Karpas-422 (cell line): ENCODE measurements around the gene TOLLIP. TPM values are rescaled to one million over a fixed set of nuclear protein-coding genes. Genes with fewer than 3 reads are reported as not detected.
"Not testable (repeated sequence)": the region's sequence is repeated elsewhere in the genome, so short reads cannot be mapped to it uniquely, and the experiment has no call there.

ENCODE experiments used
- DNase-seq: peaks from one replicate; pipeline ENCODE4 v3.0.0-alpha.2; 2015
- H2AFZ ChIP-seq: fragments of 200-600 bp; sonication (generic); 2 replicates; pipeline ENCODE4 v1.6.1; 2014; ENCODE audit warnings: antibody characterized with exemption, low read length, mixed read lengths
- H3K27ac ChIP-seq: fragments of 200-600 bp; sonication (generic); 2 replicates; pipeline ENCODE4 v1.5.1; 2014; ENCODE audit warnings: mild to moderate bottlenecking, low read length, moderate library complexity
- H3K27me3 ChIP-seq: fragments of 200-600 bp; sonication (generic); 2 replicates; pipeline ENCODE4 v1.6.1; 2014; ENCODE audit warnings: low read length, mixed read lengths
- H3K36me3 ChIP-seq: fragments of 200-600 bp; sonication (generic); 2 replicates; pipeline ENCODE4 v1.6.1; 2014; ENCODE audit warnings: low read length, mixed read lengths; ENCODE audit not compliant: insufficient read depth
- H3K4me1 ChIP-seq: fragments of 200-600 bp; sonication (generic); 2 replicates; pipeline ENCODE4 v1.6.1; 2014; ENCODE audit warnings: mild to moderate bottlenecking, low read length, mixed read lengths
- H3K4me2 ChIP-seq: fragments of 200-600 bp; sonication (generic); 2 replicates; pipeline ENCODE4 v1.6.1; 2014; ENCODE audit warnings: low read length, low read depth, mild to moderate bottlenecking; ENCODE audit not compliant: poor library complexity, severe bottlenecking
- H3K4me3 ChIP-seq: fragments of 200-600 bp; sonication (generic); 2 replicates; pipeline ENCODE4 v1.5.1; 2014; ENCODE audit warnings: mild to moderate bottlenecking, antibody characterized with exemption, low read length, mixed read lengths
- H3K79me2 ChIP-seq: fragments of 200-600 bp; sonication (generic); 2 replicates; pipeline ENCODE4 v1.6.1; 2014; ENCODE audit warnings: mild to moderate bottlenecking, low read length, mixed read lengths
- H3K9ac ChIP-seq: fragments of 200-600 bp; sonication (generic); 2 replicates; pipeline ENCODE4 v1.6.0; 2014; ENCODE audit warnings: low read length
- H3K9me2 ChIP-seq: fragments of 200-600 bp; sonication (generic), shearing (Covaris generic); replicated peaks from 2 replicates; pipeline ENCODE4 v1.6.0; 2014; ENCODE audit warnings: mild to moderate bottlenecking, low read length, moderate library complexity; ENCODE audit not compliant: insufficient read depth
- H3K9me3 ChIP-seq: fragments of 300-700, 200-600 bp; sonication (generic); 2 replicates; pipeline ENCODE4 v1.6.1; 2014; ENCODE audit warnings: low read length, mixed read lengths
- H4K20me1 ChIP-seq: fragments of 200-600 bp; sonication (generic); 2 replicates; pipeline ENCODE4 v1.6.1; 2014; ENCODE audit warnings: mild to moderate bottlenecking, antibody characterized with exemption, low read length, low read depth; ENCODE audit not compliant: insufficient read depth
- total RNA-seq: library from RNA; depleted of rRNA; stranded (reverse); fragments of >200 nt; shearing (Covaris generic); gene quantifications from 2 replicates; pipeline ENCODE4 v1.2.3, GENCODE V29; 2014; ENCODE audit warnings: low replicate concordance

TOLLIP gene
- total RNA-seq, 1 experiment from 2014 or later = 6.5 TPM

DNA sequence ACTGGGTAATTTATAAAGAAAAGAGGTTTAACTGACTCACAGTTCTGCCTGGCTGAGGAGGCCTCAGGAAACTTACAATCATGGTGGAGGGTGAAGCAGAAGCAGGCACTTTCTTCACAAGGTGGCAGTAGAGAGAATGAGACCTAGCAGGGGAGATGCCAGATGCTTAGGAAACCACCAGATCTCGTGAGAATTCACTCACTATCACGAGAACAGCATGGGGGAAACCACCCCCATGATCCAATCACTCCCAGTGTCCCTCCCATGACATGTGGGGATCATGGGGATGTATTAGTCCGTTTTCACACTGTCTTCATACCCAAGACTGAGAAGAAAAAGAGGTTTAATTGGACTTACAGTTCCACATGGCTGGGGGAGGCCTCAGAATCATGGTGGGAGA, 45.0 kb downstream of the TOLLIP start:
- DNase-seq = peak; percentile 84

DNA sequence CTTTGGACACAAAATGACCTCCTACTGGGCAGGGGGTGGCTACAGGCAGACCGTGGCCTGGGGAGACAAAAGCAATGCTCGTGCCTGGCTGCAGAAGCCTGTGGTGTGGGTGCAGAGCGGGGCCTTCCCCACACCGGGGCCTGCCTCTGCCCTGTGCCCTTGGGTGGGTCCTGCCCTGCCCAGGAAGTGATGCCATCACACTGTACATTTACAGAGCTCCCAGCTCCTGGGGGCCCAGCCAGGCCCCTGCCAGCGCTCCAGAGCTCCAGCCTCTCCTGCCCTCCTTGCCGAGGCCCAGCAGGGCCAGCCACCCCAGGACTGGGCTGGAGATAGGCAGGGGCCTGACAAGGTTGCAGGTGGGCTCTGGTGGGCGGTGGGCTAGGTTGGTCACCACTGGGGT, 46.4 kb downstream of the TOLLIP start:
- H3K4me2 ChIP-seq = peak overlapping the region; percentile 67
- H3K9ac ChIP-seq = peak overlapping the region; percentile 72
- H3K27ac ChIP-seq = peak overlapping the region; percentile 25; the same call in 1 of the 2 replicates
- H3K36me3 ChIP-seq = no peaks in the 10 kb centered on the region
- no peaks in the 10 kb centered on the region for H3K27me3 ChIP-seq
- H2AFZ ChIP-seq = no peak overlapping the region; the same call in 1 of the 2 replicates
- H3K4me3 ChIP-seq = peak overlapping the region; percentile 66
- no peaks in the 10 kb centered on the region for H3K9me2 ChIP-seq
- no peaks in the 10 kb centered on the region; the same call in 1 of the 2 replicates for H3K9me3 ChIP-seq
- no peaks in the 10 kb centered on the region for H3K79me2 ChIP-seq
- peak; percentile 42 for DNase-seq
- no peaks in the 10 kb centered on the region for H4K20me1 ChIP-seq
- H3K4me1 ChIP-seq = peaks cover 16% of the 10 kb centered on the region

More for the DNA sequence above, 45.0 kb downstream of the TOLLIP start:
- not testable (repeated sequence) for H3K4me2 ChIP-seq, H3K27me3 ChIP-seq, H4K20me1 ChIP-seq, H3K4me3 ChIP-seq, H3K9ac ChIP-seq, H3K9me2 ChIP-seq, H3K27ac ChIP-seq, H2AFZ ChIP-seq, H3K9me3 ChIP-seq, H3K36me3 ChIP-seq, H3K79me2 ChIP-seq
- peaks cover 16% of the 10 kb centered on the region for H3K4me1 ChIP-seq

GRCh38 chr11:1262172-1263006, 47.0 kb downstream of the TOLLIP start:
- H3K9ac ChIP-seq = peak overlapping the region; percentile 72
- peaks cover 16% of the 10 kb centered on the region for H3K4me1 ChIP-seq
- H3K36me3 ChIP-seq = no peaks in the 10 kb centered on the region
- H3K4me2 ChIP-seq = peak overlapping the region; percentile 67
- H4K20me1 ChIP-seq = no peaks in the 10 kb centered on the region
- peak overlapping the region; percentile 66 for H3K4me3 ChIP-seq
- DNase-seq = peak; percentile 96
- H2AFZ ChIP-seq = peak overlapping the region; percentile 59; the same call in 1 of the 2 replicates
- no peaks in the 10 kb centered on the region for H3K27me3 ChIP-seq
- no peaks in the 10 kb centered on the region for H3K79me2 ChIP-seq
- peak overlapping the region; percentile 25; the same call in 1 of the 2 replicates for H3K27ac ChIP-seq
- H3K9me2 ChIP-seq = no peaks in the 10 kb centered on the region
- no peaks in the 10 kb centered on the region; the same call in 1 of the 2 replicates for H3K9me3 ChIP-seq

- no peaks in the 10 kb centered on the region for H3K27me3 ChIP-seq
- DNase-seq = no peak
- no peaks in the 10 kb centered on the region for H3K36me3 ChIP-seq
- H3K4me1 ChIP-seq = peaks cover 16% of the 10 kb centered on the region
- peak overlapping the region; percentile 72 for H3K9ac ChIP-seq
- no peaks in the 10 kb centered on the region; the same call in 1 of the 2 replicates for H3K9me3 ChIP-seq
- no peaks in the 10 kb centered on the region for H4K20me1 ChIP-seq
- H3K4me3 ChIP-seq = peak overlapping the region; percentile 66
- no peak overlapping the region for H3K27ac ChIP-seq
- H3K79me2 ChIP-seq = no peaks in the 10 kb centered on the region
- H3K9me2 ChIP-seq = no peaks in the 10 kb centered on the region
- H2AFZ ChIP-seq = no peak overlapping the region
- H3K4me2 ChIP-seq = peak overlapping the region; percentile 67
Measured at GRCh38 chr11:1261241-1262071, 48.0 kb downstream of the TOLLIP start.

DNA sequence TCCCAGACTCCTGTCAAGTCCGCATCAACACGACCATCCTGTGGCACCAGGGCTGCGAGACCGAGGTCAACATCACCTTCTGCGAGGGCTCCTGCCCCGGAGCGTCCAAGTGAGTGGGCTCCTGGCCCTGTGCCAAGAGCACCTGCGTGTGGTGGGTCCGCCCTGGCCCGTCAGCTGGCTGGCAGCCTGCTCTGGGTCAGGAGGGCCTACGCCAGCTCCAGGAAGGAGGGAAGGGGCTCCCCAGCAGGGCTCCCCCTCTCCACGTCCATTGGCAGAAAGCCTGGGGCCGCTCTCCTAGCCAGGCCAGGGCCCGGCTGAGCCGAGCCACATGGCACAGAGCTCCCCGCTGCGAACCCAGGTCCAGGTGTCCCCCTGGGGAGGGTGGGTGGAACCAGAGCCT, 48.8 kb downstream of the TOLLIP start:
- Histone ChIP-seq H3K27ac (no peak overlapping the region), H3K9ac (no peak overlapping the region), H3K9me3 (no peaks in the 10 kb centered on the region; the same call in 1 of the 2 replicates), H3K4me2 (no peak overlapping the region), H3K27me3 (no peaks in the 10 kb centered on the region), H3K36me3 (no peaks in the 10 kb centered on the region), H3K4me1 (peaks cover 16% of the 10 kb centered on the region), H3K79me2 (no peaks in the 10 kb centered on the region), H3K4me3 (no peak overlapping the region), H3K9me2 (no peaks in the 10 kb centered on the region), H4K20me1 (no peaks in the 10 kb centered on the region), H2AFZ (no peak overlapping the region)
- no peak for DNase-seq

GRCh38 chr11:1260023-1260501, 49.4 kb downstream of the TOLLIP start:
- no peak overlapping the region for H3K4me2 ChIP-seq
- no peaks in the 10 kb centered on the region for H3K9me2 ChIP-seq
- H4K20me1 ChIP-seq = no peaks in the 10 kb centered on the region
- no peak overlapping the region for H2AFZ ChIP-seq
- no peaks in the 10 kb centered on the region for H3K9me3 ChIP-seq
- H3K27ac ChIP-seq = no peak overlapping the region
- no peak overlapping the region for H3K4me3 ChIP-seq
- no peaks in the 10 kb centered on the region for H3K79me2 ChIP-seq
- no peaks in the 10 kb centered on the region for H3K36me3 ChIP-seq
- peaks cover 16% of the 10 kb centered on the region for H3K4me1 ChIP-seq
- DNase-seq = peak; percentile 78
- no peak overlapping the region for H3K9ac ChIP-seq
- H3K27me3 ChIP-seq = no peaks in the 10 kb centered on the region

GRCh38 chr11:1259561-1259960, 49.9 kb downstream of the TOLLIP start:
- Histone ChIP-seq H3K9me3 (no peaks in the 10 kb centered on the region), H3K36me3 (no peaks in the 10 kb centered on the region), H3K9me2 (no peaks in the 10 kb centered on the region), H3K9ac (no peak overlapping the region), H3K4me2 (no peak overlapping the region), H3K4me1 (peaks cover 16% of the 10 kb centered on the region), H2AFZ (no peak overlapping the region), H4K20me1 (no peaks in the 10 kb centered on the region), H3K4me3 (no peak overlapping the region), H3K27me3 (no peaks in the 10 kb centered on the region), H3K27ac (no peak overlapping the region), H3K79me2 (no peaks in the 10 kb centered on the region)
- no peak for DNase-seq

- H3K27ac ChIP-seq = no peak overlapping the region
- no peaks in the 10 kb centered on the region for H3K9me3 ChIP-seq
- H3K4me2 ChIP-seq = no peak overlapping the region
- H4K20me1 ChIP-seq = no peaks in the 10 kb centered on the region
- no peaks in the 10 kb centered on the region for H3K9me2 ChIP-seq
- H3K4me3 ChIP-seq = no peak overlapping the region
- no peaks in the 10 kb centered on the region for H3K79me2 ChIP-seq
- H2AFZ ChIP-seq = no peak overlapping the region
- H3K27me3 ChIP-seq = no peaks in the 10 kb centered on the region
- no peak overlapping the region for H3K9ac ChIP-seq
- H3K4me1 ChIP-seq = peaks cover 16% of the 10 kb centered on the region
- DNase-seq = no peak
- no peaks in the 10 kb centered on the region for H3K36me3 ChIP-seq
Measured at GRCh38 chr11:1259076-1259461, 50.4 kb downstream of the TOLLIP start.
